ENCODE data around the gene CROCC2.

CROCC2 gene

DNA sequence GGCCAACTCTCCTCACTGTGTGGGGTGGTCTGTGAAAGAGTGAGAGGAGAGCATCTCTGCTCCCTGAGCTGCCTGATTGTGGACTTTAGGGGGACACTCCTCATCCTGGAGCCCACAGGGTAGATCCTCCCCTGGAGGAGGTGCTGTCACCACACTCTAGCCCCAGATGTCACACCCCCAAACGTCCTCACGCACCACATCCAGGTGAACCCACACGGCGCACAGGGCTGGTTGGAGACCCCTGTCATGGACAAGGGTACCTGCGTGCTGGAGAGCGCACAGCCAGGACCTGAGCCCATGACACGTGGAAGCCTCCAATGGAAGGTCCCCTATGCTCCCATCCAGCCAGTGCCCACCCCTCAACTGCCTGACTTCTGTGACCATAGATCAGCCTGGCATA is 27.0 kb upstream of the CROCC2 start:
- Histone ChIP-seq H3K9me3 (ENCODE audit: severe bottlenecking) (no peaks in the 10 kb centered on the region), H3K27ac (no peak overlapping the region), H3K27me3 (ENCODE audit: insufficient read depth, low read depth, severe bottlenecking) (no peaks in the 10 kb centered on the region), H3K36me3 (no peaks in the 10 kb centered on the region), H3K4me3 (ENCODE audit: low read depth, low read length) (no peak overlapping the region)
- no peak for DNase-seq
- no peak for TF ChIP-seq CTCF (IDR thresholded peaks at IDR 0.05; ENCODE audit: low read depth, low read length)

- no peak for DNase-seq
- no peaks in the 10 kb centered on the region for H3K36me3 ChIP-seq
- no peak overlapping the region for H3K4me3 ChIP-seq (ENCODE audit: low read depth, low read length)
- H3K27me3 ChIP-seq (ENCODE audit: insufficient read depth, low read depth, severe bottlenecking) = no peaks in the 10 kb centered on the region
- no peak for TF ChIP-seq CTCF (IDR thresholded peaks at IDR 0.05; ENCODE audit: low read depth, low read length)
- no peaks in the 10 kb centered on the region for H3K9me3 ChIP-seq (ENCODE audit: severe bottlenecking)
- H3K27ac ChIP-seq = no peak overlapping the region
Measured at GRCh38 chr2:240881913-240882312, 24.2 kb upstream of the CROCC2 start.

- H3K27me3 ChIP-seq (ENCODE audit: insufficient read depth, low read depth, severe bottlenecking) = no peaks in the 10 kb centered on the region
- no peak for TF ChIP-seq CTCF (IDR thresholded peaks at IDR 0.05; ENCODE audit: low read depth, low read length)
- DNase-seq = no peak
- no peaks in the 10 kb centered on the region for H3K36me3 ChIP-seq
- H3K27ac ChIP-seq = no peak overlapping the region
- no peak overlapping the region for H3K4me3 ChIP-seq (ENCODE audit: low read depth, low read length)
- H3K9me3 ChIP-seq (ENCODE audit: severe bottlenecking) = no peaks in the 10 kb centered on the region
Measured at GRCh38 chr2:240884221-240884620, 21.9 kb upstream of the CROCC2 start.

- DNase-seq = no peak
- no peak overlapping the region for H3K27ac ChIP-seq
- no peaks in the 10 kb centered on the region for H3K9me3 ChIP-seq (ENCODE audit: severe bottlenecking)
- no peaks in the 10 kb centered on the region for H3K36me3 ChIP-seq
- H3K4me3 ChIP-seq (ENCODE audit: low read depth, low read length) = no peak overlapping the region
- H3K27me3 ChIP-seq (ENCODE audit: insufficient read depth, low read depth, severe bottlenecking) = no peaks in the 10 kb centered on the region
- TF ChIP-seq CTCF (IDR thresholded peaks at IDR 0.05; ENCODE audit: low read depth, low read length) = no peak
Measured at GRCh38 chr2:240884745-240885144, 21.4 kb upstream of the CROCC2 start.

- Histone ChIP-seq H3K4me3 (ENCODE audit: low read depth, low read length) (no peak overlapping the region), H3K9me3 (ENCODE audit: severe bottlenecking) (no peaks in the 10 kb centered on the region), H3K27ac (no peak overlapping the region), H3K36me3 (no peaks in the 10 kb centered on the region), H3K27me3 (ENCODE audit: insufficient read depth, low read depth, severe bottlenecking) (no peaks in the 10 kb centered on the region)
- no peak for TF ChIP-seq CTCF (IDR thresholded peaks at IDR 0.05; ENCODE audit: low read depth, low read length)
- no peak for DNase-seq
Measured at GRCh38 chr2:240885566-240885965, 20.6 kb upstream of the CROCC2 start.

GRCh38 chr2:240886023-240886565 is 20.0 kb upstream of the CROCC2 start:
- no peak for TF ChIP-seq CTCF (IDR thresholded peaks at IDR 0.05; ENCODE audit: low read depth, low read length)
- DNase-seq = no peak
- Histone ChIP-seq H3K4me3 (ENCODE audit: low read depth, low read length) (no peak overlapping the region), H3K27me3 (ENCODE audit: insufficient read depth, low read depth, severe bottlenecking) (no peaks in the 10 kb centered on the region), H3K27ac (no peak overlapping the region), H3K9me3 (ENCODE audit: severe bottlenecking) (no peaks in the 10 kb centered on the region), H3K36me3 (no peaks in the 10 kb centered on the region)

All from WERI-Rb-1 (cell line).